NCI-H748 (cell line): Measurements from ENCODE around the gene GRPEL1.
"Not testable (repeated sequence)": the region's sequence is repeated elsewhere in the genome, so short reads cannot be mapped to it uniquely, and the experiment has no call there.

Experiments
- DNase-seq: peaks from one replicate; lab custom pipeline; 2025; ENCODE audit not compliant: unreplicated experiment; lab: John Stamatoyannopoulos, UW

Gene GRPEL1

DNA sequence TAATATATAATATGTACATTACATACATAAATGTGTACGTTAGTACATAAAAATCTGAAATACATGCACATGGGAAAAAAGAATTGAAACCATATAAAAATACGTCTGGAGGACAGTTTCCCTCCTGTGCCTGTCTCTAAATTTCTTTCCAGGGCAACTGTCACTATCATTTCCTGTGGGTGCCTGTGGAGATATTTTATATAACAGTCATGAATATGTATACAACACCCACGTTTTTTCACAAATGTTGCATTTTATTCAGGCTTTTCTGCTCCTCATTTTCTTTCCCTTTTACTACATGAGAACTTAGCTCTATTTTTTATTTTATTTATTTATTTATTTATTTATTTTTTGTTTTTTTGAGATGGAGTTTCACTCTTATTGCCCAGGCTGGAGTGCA lies 24.2 kb upstream of the GRPEL1 start:
- no peak for DNase-seq

DNA sequence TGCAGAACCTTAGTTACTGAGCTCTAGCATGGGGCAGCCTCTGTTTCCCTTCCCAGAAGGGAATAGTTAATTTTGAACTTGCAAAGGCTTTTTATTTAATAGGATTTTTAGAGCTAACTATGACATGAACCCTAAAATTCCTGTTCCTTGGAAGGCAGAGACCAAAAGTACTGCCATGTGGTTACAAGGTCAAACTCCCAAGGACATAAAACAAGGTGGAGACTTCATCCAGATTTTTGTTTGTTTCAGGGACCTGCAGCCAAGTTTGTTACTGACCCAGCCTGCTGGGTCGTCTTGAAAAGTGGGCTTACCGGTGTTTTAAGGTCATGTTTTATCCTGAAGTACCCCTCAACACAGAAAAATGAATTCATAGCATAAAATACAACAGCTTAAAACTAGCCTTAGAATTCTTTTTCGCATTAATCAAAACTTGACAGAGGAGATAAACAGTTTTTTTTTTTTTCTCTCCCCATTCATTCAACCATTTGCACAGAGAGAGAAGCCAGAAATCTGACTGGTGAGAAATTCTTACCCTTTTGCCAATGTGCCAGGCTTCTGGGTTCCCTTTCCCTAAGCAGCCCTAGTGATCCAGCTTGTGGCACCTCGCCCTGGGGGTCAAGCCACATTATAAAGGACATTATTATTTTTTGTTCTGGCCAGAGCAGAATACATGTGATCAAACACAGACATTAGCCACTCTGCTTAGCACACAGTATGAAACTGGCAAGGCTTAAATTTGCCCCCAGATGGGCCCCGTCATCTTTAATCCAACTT lies 21.5 kb upstream of the GRPEL1 start:
- no peak for DNase-seq

DNA sequence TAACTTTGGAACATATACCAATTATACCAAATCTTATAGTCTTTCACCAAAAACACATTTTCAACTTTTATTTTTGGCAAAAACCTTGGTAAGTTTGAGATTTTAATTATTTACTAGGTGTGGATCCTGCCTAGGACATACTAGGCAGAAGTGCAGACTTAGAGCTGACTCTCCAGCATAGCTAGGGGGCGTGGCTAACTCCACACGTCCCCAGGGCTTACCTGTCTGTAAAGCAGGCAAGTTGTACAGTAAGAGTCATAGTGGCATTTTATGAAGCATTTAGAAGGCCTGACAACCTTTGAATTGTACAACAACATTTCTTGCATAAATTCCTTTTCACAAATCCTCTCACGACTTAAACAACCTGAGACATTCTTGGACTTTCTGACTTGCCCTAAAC lies 19.2 kb upstream of the GRPEL1 start:
- no peak for DNase-seq

DNA sequence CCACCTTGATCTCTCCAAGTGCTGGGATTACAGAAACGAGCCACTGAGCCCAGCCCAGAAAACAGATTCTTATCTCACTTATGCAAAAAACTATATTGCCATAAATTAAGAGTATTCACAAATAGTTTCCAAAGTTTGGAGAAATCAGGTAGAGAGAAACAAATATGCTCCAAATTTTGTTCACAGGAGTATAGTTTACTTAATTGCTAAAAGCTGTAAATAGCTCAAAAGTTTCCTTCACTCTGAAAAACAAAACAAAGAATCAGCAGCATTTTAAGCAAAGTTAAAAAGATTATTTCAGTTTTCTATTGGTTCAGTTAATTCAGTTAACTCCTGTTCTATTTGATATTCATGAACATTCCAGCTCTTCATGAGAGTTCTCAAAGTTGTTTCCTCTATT lies 18.5 kb upstream of the GRPEL1 start:
- no peak for DNase-seq

DNA sequence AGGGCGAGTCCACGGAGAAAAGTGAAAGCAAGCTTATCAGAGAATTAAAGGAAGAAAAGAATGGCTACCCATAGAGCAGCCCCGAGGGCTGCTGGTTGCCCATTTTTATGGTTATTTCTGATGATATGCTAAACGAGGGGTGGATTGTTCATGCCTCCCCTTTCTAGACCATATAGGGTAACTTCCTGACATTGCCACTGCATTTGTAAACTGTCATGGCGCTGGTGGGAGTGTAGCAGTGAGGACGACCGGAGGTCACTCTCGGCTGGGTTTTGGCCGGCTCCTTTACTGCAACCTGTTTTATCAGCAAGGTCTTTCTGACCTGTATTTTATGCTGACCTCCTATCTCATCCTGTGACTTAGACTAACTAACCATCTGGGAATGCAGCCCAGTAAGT lies 16.7 kb upstream of the GRPEL1 start:
- DNase-seq = not testable (repeated sequence)

DNA sequence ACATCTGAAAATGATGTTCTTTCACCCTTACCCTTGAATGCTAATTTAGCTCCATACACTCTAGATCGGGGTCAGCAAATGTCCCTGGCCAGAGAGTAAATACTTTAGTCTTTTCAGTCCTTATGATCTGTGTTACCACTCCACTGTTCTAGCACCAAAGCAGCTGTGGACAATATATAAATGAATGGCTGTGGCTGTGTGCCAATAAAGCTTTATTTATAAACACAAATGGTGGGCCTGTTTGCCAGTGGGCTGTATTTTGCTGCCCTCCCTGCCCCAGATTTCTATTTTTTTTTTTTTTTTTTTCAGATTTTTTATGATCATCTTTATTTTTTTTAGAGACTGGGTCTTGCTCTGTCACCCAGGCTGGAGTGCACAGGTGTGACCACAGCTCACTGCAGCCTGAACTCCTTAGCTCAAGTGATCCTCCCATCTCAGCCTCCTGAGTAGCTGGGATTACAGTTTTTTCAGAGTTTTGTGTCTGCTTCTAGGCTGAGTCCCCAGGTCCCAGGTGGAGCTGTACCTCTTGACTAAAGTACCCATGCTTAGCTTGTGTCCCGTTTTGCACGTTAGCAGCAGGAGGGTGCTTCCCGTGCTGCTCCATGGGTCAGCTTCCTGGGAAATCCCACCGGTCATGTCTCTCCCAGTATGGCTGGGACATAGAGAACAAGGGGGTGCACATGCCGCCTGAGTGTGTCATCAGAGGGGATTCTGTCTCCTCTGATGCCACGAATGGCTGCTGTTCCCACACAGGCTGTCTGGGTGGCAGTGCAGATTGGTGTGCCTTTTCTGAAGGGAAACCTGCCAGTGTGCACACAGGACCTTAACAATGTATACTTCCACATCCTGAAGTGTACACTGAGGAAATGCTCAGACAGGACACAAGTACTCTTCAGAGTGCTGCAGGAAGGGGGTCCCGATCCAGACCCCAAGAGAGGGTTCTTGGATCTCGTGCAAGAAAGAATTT lies 16.0 kb upstream of the GRPEL1 start:
- no peak for DNase-seq

DNA sequence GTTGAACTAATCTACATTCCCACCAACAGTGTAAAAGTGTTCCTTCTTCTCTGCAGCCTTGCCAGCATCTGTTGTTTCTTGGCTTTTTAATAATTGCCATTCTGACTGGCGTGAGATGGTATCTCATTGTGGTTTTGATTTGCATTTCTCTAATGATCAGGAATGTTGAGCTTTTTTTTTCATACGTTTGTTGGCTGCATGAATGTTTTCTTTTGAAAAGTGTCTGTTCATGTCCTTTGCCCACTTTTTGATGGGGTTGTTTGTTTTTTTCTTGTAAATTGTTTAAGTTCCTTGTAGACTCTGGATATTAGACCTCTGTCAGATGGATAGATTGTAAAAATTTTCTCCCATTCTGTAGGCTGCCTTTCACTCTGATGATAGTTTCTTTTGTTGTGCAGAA lies 12.0 kb upstream of the GRPEL1 start:
- not testable (repeated sequence) for DNase-seq

DNA sequence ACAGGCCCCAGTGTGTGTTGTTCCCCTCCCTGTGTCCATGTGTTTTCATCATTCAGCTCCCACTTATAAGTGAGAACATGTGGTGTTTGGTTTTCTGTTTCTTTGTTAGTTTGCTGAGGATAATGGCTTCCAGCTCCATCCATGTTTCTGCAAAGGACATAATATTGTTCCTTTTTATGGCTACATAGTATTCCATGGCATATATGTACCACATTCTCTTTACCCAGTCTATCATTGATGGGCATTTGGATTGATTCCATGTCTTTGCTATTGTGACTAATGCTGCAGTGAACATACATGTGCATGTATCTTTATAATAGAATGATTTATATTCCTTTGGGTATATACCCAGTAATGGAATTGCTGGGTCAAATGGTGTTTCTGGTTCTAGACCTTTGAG lies 11.6 kb upstream of the GRPEL1 start:
- not testable (repeated sequence) for DNase-seq

DNA sequence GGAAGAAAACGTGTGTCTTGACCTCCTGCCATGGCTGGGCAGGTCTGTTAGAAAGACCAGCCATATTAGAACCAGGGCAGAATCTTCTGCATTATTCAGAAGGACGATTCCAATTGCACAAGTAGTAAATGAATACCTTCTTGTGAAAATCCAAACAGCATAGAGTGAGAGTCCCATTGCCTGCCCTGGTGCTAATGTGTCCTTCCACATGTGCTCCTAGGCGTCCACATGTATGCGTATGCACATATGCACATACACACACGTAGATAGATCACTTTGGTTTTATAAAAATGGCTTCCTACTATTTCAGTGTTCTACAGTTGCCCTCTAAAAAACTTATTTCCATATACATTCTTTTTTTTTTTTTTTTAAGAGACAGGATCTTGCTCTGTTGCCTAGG lies 10.2 kb upstream of the GRPEL1 start:
- no peak for DNase-seq

DNA sequence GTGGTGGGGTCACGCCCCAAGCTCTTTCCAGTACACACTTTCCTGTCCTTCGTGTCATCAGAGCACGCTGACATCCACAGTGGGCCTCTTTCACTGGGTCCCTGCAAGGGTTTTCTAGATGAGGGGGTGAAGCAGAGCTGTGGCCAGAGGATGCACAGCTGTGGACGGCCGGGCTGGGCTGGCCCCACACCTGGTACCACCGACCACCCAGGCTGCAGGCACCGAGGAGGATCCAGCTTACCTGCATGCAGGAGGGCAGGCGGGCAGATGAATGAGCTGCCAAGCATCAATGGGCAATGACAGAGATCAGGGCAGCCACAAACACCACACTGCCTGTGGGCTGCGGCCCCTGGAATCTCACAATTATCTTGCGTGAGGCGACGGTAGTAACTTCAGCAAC lies 9.5 kb upstream of the GRPEL1 start:
- DNase-seq = no peak

DNA sequence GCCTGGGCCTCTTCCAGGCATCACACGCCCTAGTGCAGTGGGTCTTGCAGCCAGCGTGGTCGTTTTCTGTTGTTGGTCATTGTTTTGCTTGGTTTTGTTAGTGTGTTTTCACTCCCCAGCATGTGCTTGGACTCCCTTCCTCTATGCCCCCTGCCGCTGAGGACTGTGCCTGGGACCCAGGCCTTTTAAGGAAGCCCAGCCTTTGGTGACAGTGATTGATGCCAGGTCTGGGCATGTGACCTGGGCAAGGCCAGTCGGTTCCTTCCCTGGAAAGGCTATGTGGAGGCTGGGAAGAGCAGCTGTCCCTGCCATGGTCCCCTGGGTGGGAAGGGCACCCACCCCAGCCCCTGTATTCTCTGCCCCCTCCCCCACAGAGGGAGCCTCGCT lies 8.8 kb upstream of the GRPEL1 start:
- DNase-seq = no peak

DNA sequence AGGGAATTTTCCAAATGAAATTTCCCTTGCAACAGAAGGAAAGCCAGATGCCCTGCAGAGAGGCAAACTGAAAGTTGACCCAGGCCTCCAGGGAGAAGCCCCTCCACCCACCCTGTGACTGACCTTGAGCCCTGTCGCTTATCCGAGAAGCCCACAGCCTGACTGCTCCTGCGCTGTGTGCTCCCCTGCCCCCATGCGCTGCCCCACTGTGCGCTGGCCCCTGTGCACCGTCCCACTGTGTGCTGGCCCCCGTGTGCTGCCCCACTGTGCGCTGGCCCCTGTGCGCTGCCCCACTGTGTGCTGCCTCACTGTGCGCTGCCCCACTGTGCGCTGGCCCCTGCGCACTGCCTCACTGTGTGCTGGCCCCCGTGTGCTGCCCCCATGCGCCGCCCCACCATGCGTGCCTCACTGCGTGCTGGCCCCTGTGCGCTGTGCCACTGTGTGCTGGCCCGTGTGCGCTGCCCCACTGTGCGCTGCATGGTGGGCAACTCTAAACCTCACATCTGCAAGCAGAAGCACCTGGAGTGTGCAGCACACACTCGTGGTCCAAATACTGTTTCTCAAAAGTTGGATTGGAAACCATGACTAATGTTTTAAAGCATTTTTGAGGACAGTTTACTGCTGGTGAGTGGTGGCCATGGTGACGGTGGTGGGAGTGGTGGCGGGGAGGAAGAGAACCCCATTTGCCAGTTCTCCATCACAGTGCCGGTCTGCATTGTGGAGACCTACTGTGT lies 8.3 kb upstream of the GRPEL1 start:
- DNase-seq = no peak

DNA sequence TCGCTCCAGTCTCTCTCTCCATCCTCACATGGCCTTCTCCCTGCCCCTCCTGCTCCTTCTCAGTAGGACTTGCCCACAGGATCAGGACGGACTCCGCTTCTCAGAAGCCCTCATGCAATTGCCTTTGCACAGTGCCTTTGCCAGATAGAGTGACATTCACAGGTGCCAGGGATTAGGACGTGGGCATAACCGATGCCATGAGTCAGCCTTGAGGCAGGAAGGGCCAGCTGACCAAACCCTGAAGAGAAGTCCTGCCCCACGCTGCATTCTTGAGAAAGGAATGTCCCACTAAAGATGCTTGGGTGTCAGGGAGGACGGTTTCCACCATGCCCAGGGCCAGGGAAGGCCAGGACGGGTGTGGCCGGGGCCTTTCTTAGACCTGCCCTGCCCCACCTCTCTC lies 6.6 kb upstream of the GRPEL1 start:
- DNase-seq = no peak

DNA sequence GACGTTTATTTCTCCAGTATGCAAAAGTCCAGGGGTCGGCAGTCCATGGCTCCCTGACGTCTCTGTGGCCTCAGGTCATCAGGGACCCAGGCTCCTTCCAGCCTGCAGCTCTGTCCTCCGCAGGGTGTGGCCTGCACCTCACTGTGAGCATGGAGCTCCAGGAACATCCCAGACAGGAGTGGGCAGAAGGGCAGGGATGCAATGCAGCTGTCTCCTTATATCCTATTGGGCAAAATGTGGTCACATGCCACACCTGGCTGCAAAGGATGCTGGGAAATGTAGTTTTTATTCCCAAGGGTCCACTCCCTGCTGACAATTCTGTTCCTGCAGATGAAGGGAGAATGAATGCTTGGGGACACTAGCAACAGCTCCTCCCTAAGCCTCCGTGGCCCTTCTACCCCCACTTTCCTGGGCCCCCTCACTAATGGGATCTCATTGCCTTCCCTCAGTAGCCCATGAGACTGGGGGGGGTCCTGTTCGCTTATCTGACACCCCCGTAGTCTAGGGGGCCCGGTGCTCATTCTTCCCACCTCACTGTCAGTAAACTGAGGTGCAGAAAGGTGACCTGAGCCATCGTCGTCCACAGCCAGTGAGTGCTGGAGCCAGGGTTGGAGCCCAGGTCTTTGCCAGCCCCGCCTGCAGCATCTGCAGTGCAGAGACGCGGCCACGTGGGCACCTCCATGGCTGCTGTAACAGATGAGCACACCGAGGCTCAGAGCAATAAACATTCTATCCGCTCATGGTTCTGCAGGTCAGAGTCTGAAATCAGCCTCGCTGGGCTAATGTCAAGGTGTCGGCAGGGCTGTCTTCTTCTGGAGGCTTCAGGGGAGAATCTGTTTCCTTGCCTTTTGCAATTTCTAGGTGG lies 5.9 kb upstream of the GRPEL1 start:
- peak; percentile 47 for DNase-seq

DNA sequence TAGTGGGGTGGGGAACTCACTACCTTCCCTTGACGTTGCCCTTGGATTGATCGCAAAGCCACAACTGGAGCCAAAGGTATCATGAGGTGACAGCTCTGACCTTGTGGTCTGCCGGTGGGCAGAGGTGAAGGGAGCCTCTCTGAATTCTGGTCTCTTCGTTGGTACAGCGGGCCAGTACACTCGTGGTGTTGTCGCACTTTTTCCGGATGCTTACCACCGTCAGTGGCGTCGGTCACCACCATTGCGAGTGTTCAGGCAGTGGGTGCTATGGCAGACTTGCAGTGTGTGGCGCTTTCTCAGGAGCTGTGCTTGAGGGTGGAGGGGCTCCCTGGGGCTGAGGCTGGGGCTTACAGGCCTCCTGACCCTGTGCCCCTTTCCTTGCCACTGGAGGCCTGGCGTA lies 5.2 kb upstream of the GRPEL1 start:
- no peak for DNase-seq

DNA sequence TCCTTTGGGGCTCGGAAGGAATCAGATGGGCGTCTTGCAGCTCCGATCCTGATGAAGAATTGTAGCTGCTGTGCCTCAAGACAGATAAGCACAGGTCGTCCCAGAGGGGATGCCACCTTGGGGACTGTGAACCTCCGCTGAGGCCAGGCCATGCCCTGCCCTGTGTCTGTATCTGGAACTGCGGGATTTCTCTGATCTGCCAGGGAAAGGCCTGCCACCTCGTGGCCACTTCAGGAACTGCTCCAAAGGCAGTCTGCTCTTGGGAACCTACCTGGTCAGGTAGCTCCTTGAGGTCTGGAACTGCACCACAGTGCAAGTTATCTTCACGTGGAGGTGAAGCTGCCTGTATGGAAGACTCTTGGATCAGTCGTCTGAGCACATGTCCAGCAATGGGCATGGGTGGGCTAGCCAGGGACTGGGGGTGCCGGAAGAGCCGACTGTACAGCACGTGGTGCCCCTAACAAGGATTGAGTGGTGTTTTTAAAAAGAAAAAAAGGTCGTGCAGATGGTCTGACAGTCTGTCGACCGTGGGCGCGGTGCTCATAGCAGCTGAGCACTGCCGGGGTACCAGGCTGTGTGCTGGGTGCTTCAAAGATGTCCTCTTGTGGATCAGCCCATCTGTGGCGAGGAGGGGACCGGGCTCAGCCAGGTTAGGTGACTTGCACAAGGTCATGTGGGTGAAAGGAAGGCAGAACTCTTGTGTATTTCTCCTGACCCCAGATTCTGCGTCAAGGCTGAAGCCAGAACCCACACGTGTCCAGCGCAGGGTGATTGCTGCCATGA lies 3.1 kb upstream of the GRPEL1 start:
- DNase-seq = peak; percentile 76

DNA sequence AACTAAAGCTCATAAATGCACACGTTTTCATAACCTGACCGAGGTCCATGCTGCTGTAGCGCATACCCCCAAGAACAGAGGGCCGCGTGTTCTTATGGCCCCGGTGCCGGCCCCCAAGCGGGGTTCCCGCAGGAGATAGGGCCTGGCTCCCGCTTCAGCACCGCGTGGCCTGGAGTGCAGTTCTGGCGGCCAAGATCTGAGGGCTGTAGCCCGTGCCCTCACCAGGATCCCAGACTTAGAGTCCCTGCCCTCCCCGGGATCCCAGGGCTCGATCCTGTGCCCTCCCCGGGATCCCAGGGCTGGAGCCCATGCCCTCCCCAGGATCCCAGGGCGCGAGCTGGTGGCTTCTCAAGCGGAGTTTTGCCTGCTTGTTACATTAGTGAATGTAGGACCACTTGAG lies 1.0 kb upstream of the GRPEL1 start:
- peak; percentile 21 for DNase-seq

DNA sequence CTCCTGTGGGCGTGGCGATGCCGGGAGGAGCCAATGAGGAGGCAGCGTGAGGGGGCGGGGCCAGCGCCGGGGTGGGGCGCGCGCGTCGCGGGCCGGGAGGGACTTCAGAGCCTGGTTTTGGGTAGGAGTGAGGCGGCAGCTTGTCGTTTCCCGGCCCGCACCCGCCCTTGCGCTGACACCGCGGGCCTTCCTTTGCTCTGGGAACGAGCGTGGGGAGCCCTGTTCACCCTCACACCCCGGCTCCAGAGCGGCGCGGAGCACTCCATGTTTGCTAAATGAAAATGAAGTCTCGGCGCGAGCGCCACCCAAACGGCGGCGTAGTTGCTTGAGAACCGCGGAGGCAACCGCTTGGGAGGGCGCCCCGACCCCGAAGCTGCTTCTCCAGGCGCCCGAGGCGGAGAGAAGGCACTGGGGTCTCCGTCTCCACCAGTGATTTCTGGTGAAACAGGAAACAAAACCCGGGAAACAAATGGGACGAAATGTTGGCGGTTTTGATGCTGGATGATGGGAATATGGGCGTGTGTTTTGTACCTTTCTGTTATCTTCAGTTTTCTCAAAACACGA lies 497 bp upstream of the GRPEL1 start:
- DNase-seq = no peak

DNA sequence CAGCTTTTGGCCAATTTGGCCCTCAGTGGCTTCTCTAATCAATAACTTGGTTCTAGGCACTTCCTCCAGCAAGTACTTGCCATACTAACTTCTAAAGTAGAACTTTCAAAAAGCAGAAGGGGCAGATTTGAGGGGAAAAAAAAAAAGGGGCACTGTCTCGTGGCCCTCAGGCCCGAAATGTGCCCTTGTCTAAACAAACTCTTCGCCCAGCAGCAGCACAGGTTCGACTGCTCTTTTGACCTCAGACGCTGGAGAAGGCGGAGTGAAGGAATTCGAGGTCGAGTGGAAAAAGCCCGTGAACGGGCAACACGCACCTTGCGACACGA lies 775 bp downstream of the GRPEL1 start:
- no peak for DNase-seq

DNA sequence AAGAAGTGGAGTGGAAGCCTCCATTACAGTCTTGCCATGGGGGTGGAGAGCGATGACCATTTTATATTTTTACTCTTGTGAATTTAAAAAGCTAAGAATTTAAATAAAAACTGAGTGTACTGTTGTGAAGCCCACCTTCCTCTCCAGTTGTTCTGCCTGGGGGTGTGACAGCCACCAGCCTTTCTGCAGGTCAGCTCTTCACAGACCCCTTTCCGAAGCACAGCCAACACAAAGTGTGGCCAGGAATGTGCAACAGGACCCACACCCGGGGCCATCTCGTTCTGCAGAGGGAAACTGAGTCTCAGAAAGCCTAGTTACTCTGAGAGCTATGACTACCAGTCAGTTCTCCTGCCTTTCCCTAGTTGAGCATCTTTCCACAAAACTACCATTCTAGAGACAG lies 1.4 kb downstream of the GRPEL1 start:
- no peak for DNase-seq
